Measurements from ENCODE around the gene ZBTB20. TPM values are rescaled to one million over a fixed set of nuclear protein-coding genes. Genes with fewer than 3 reads are reported as not detected.
A peak's percentile ranks its signal among the peaks of the same experiment; 100 is the strongest.

Gene ZBTB20
- total RNA-seq, 5 donors from 2014 or later (not counting 1 experiment from before 2014, with no cell fraction given): 43.1 to 80.7 (median 48.4) TPM

DNA sequence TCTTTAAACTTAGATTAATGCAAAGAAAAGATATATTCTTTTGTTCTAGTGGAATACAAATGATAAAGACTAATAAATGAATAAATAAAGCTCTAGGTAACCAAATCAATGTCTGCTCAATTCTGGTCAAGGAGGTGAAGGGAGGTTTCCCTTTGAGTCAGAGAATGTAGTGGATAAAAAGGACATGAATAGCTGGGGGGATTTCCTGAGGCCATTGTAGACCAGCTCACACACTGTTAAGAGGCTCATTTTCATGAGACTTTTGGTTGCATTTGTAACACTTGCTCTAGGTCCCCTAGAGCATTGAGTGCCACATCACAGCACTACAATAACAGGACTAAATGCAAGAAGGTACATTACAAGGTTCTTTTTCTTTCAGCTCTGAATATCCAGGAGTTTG, 682.5 kb downstream of the ZBTB20 start:
- ChIA-PET CTCF (interaction anchor here in 1 of 2 donors (0.9 kb wide), 1 partner anchor 28 kb away, joined by 3 read pairs; no protein-coding TSS in a partner anchor), POLR2A (interaction anchor here in 1 of 2 donors (0.6 kb wide), 1 partner anchor 27 kb away, joined by 3 read pairs; no protein-coding TSS in a partner anchor)

DNA sequence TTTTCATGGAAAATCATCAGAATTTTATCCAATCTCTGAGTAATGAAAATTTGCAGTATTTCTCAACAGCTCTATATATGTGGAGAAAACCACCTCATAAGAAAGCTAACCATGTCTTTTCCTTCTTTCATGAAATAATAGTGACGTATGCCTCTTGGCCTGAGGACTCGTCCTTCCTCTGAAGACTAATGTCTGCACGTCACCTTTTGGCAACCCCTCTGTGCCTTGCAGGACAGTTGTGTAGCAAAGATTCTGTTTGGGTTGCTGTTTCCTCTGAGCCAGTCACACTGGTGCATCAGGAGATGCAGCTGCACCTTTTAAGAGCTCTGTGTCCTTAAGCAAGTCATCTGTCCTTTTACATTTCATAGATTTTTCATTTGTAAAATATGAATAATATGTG, 684.3 kb downstream of the ZBTB20 start:
- Histone ChIP-seq H3K9me3 (no peaks in the 10 kb centered on the region), H3K4me3 (ENCODE audit: control insufficient read depth in 1 of 2, extremely low read depth in 1 of 2, low read length in 1 of 2) (no peak overlapping the region), H3K27ac (ENCODE audit: low read length) (no peak overlapping the region), H3K4me1 (ENCODE audit: control insufficient read depth in 1 of 2, extremely low read depth in 1 of 2, insufficient read depth in 2 of 2, low read length in 2 of 2) (no peaks in the 10 kb centered on the region), H3K36me3 (ENCODE audit: control insufficient read depth in 2 of 2, extremely low read depth in 1 of 2, insufficient read depth in 1 of 2, low read length in 1 of 2) (no peaks in the 10 kb centered on the region), H3K27me3 (replicated peaks in 1 of 2; ENCODE audit: control insufficient read depth in 2 of 2, extremely low read depth in 1 of 2, insufficient read depth in 2 of 2, low read length in 1 of 2) (no peaks in the 10 kb centered on the region)
- CTCF ChIA-PET: interaction anchor here in 1 of 2 donors (0.7 kb wide), 2 partner anchors 10 to 45 kb away, joined by 4 read pairs; no protein-coding TSS in a partner anchor
- 96% methylated on average over 3 of the region's 3 CpGs for WGBS (ENCODE audit: insufficient coverage)
- Mint-ChIP-seq H3K27me3 (no peaks in the 10 kb centered on the region), H3K27ac (no peak overlapping the region), H3K4me1 (peaks cover 3 to 21% (median 10%) of the 10 kb centered on the region in 3 donors), H3K36me3 (peaks cover 3% of the 10 kb centered on the region), H3K9me3 (no peaks in the 10 kb centered on the region), H3K4me3 (no peak overlapping the region)
- POLR2A ChIA-PET: no interaction called here
- no peak for ATAC-seq (replicated peaks in 1 of 4)
- no peak for DNase-seq

More for the DNA sequence above, 682.5 kb downstream of the ZBTB20 start:
- Mint-ChIP-seq H3K4me1 (peaks cover 0 to 17% (median under 1%) of the 10 kb centered on the region in 3 donors), H3K36me3 (peaks cover 3% of the 10 kb centered on the region), H3K27ac (no peak overlapping the region), H3K9me3 (no peaks in the 10 kb centered on the region), H3K4me3 (no peak overlapping the region), H3K27me3 (no peaks in the 10 kb centered on the region)
- ATAC-seq (replicated peaks in 1 of 4): no peak
- Histone ChIP-seq H3K27ac (ENCODE audit: low read length) (no peak overlapping the region), H3K4me3 (ENCODE audit: control insufficient read depth in 1 of 2, extremely low read depth in 1 of 2, low read length in 1 of 2) (no peak overlapping the region), H3K4me1 (ENCODE audit: control insufficient read depth in 1 of 2, extremely low read depth in 1 of 2, insufficient read depth in 2 of 2, low read length in 2 of 2) (no peaks in the 10 kb centered on the region), H3K9me3 (no peaks in the 10 kb centered on the region), H3K27me3 (replicated peaks in 1 of 2; ENCODE audit: control insufficient read depth in 2 of 2, extremely low read depth in 1 of 2, insufficient read depth in 2 of 2, low read length in 1 of 2) (no peaks in the 10 kb centered on the region), H3K36me3 (ENCODE audit: control insufficient read depth in 2 of 2, extremely low read depth in 1 of 2, insufficient read depth in 1 of 2, low read length in 1 of 2) (no peaks in the 10 kb centered on the region)
- no peak for DNase-seq

- H3K9me3 Mint-ChIP-seq: no peaks in the 10 kb centered on the region
- Histone ChIP-seq H3K9me3 (no peaks in the 10 kb centered on the region), H3K4me1 (ENCODE audit: control insufficient read depth in 1 of 2, extremely low read depth in 1 of 2, insufficient read depth in 2 of 2, low read length in 2 of 2) (no peaks in the 10 kb centered on the region), H3K4me3 (ENCODE audit: control insufficient read depth in 1 of 2, extremely low read depth in 1 of 2, low read length in 1 of 2) (no peak overlapping the region), H3K36me3 (ENCODE audit: control insufficient read depth in 2 of 2, extremely low read depth in 1 of 2, insufficient read depth in 1 of 2, low read length in 1 of 2) (no peaks in the 10 kb centered on the region), H3K27ac (ENCODE audit: low read length) (no peak overlapping the region), H3K27me3 (replicated peaks in 1 of 2; ENCODE audit: control insufficient read depth in 2 of 2, extremely low read depth in 1 of 2, insufficient read depth in 2 of 2, low read length in 1 of 2) (no peaks in the 10 kb centered on the region)
- DNase-seq (no peak), ATAC-seq (replicated peaks in 1 of 4) (no peak)
- H3K4me1 Mint-ChIP-seq: peaks cover 4 to 17% (median 13%) of the 10 kb centered on the region in 3 donors
- POLR2A ChIA-PET: interaction anchor here in 1 of 2 donors (0.6 kb wide), 1 partner anchor 883 kb away, joined by 3 read pairs; no protein-coding TSS in a partner anchor
- WGBS (ENCODE audit: insufficient coverage): no CpG with 5 or more reads among the region's 1 CpG
- H3K36me3 Mint-ChIP-seq: no peaks in the 10 kb centered on the region
- no peak overlapping the region for H3K4me3 Mint-ChIP-seq
- H3K27ac Mint-ChIP-seq: no peak overlapping the region
- CTCF ChIA-PET: no interaction called here
- H3K27me3 Mint-ChIP-seq: no peaks in the 10 kb centered on the region
Measured at GRCh38 chr3:114460459-114460858, 686.6 kb downstream of the ZBTB20 start.

DNA sequence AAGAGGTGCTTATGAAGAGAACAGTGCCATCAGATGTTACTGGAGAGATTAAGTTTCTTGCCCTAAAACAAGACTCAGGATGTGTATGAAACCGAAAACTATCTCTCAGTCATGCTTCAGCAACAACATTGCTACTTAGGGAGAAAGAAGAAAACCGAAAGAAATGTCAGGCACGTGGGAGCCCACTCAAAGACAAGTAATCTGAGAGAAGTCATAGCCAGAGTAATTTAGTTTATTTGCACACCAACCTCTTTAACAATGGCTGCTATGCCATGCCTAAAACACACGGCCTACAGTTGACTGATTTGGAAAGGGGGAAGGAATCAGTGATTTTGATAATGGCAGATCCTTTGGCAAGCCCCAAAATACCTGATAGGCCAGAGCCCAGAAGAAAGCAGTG, 690.3 kb downstream of the ZBTB20 start:
- Mint-ChIP-seq H3K27ac (no peak overlapping the region), H3K4me1 (peaks cover 11 to 19% (median 17%) of the 10 kb centered on the region in 3 donors), H3K36me3 (no peaks in the 10 kb centered on the region), H3K27me3 (no peaks in the 10 kb centered on the region), H3K4me3 (no peak overlapping the region), H3K9me3 (no peaks in the 10 kb centered on the region)
- no peak overlapping the region for H3K4me3 ChIP-seq (ENCODE audit: control insufficient read depth in 1 of 2, extremely low read depth in 1 of 2, low read length in 1 of 2)
- no peaks in the 10 kb centered on the region for H3K36me3 ChIP-seq (ENCODE audit: control insufficient read depth in 2 of 2, extremely low read depth in 1 of 2, insufficient read depth in 1 of 2, low read length in 1 of 2)
- no peak for DNase-seq
- peaks cover 0 to 13% of the 10 kb centered on the region in 2 experiments for H3K4me1 ChIP-seq (ENCODE audit: control insufficient read depth in 1 of 2, extremely low read depth in 1 of 2, insufficient read depth in 2 of 2, low read length in 2 of 2)
- H3K9me3 ChIP-seq: no peaks in the 10 kb centered on the region
- no CpG with 5 or more reads among the region's 4 CpGs for WGBS (ENCODE audit: insufficient coverage)
- no peaks in the 10 kb centered on the region for H3K27me3 ChIP-seq (replicated peaks in 1 of 2; ENCODE audit: control insufficient read depth in 2 of 2, extremely low read depth in 1 of 2, insufficient read depth in 2 of 2, low read length in 1 of 2)
- CTCF ChIA-PET: interaction anchor here in 1 of 2 donors (0.7 kb wide), 1 partner anchor 25 kb away, joined by 3 read pairs; no protein-coding TSS in a partner anchor
- H3K27ac ChIP-seq (ENCODE audit: low read length): no peak overlapping the region
- no peak for ATAC-seq (replicated peaks in 1 of 4)
- POLR2A ChIA-PET: no interaction called here

DNA sequence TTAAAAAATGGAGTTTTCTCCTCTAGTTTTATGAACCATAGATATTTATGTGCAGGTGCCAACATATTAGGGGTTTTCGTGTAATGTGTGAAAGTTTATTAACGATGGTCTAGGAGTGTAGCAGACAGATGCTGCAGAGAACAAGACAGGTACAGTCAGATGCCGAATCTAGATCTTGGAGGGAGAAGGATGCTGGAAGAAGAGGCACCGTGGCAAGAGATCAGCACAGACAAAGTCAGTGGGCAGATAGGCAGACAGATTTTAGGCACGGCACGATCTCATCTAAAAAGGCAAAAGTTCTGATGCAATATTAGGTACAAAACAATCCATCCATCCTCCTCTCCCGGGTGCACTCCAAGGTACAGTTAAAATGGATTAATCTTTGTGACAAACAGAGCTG, 691.7 kb downstream of the ZBTB20 start:
- POLR2A ChIA-PET: no interaction called here

GRCh38 chr3:114454551-114455251, 692.4 kb downstream of the ZBTB20 start:
- H3K27me3 Mint-ChIP-seq: no peaks in the 10 kb centered on the region
- peaks cover 0 to 13% of the 10 kb centered on the region in 2 experiments for H3K4me1 ChIP-seq (ENCODE audit: control insufficient read depth in 1 of 2, extremely low read depth in 1 of 2, insufficient read depth in 2 of 2, low read length in 2 of 2)
- H3K4me1 Mint-ChIP-seq: peaks cover 6 to 24% (median 13%) of the 10 kb centered on the region in 3 donors
- H3K36me3 ChIP-seq (ENCODE audit: control insufficient read depth in 2 of 2, extremely low read depth in 1 of 2, insufficient read depth in 1 of 2, low read length in 1 of 2): no peaks in the 10 kb centered on the region
- POLR2A ChIA-PET: interaction anchor here in 1 of 2 donors (0.6 kb wide), 1 partner anchor 15 kb away, joined by 3 read pairs; no protein-coding TSS in a partner anchor
- H3K36me3 Mint-ChIP-seq: no peaks in the 10 kb centered on the region
- WGBS (ENCODE audit: insufficient coverage): 0% methylated on average over 2 of the region's 12 CpGs
- peak in 1 of 35 experiments; percentile 2 for DNase-seq
- no peak overlapping the region for H3K27ac ChIP-seq (ENCODE audit: low read length)
- no peaks in the 10 kb centered on the region for H3K27me3 ChIP-seq (replicated peaks in 1 of 2; ENCODE audit: control insufficient read depth in 2 of 2, extremely low read depth in 1 of 2, insufficient read depth in 2 of 2, low read length in 1 of 2)
- no peak overlapping the region for H3K4me3 Mint-ChIP-seq
- no peaks in the 10 kb centered on the region for H3K9me3 Mint-ChIP-seq
- CTCF ChIA-PET: interaction anchor here (0.6 to 0.7 kb wide), 3 partner anchors 22 to 312 kb away, joined by 3 to 4 read pairs (median 4); no protein-coding TSS in a partner anchor
- no peaks in the 10 kb centered on the region for H3K9me3 ChIP-seq
- no peak overlapping the region for H3K4me3 ChIP-seq (ENCODE audit: control insufficient read depth in 1 of 2, extremely low read depth in 1 of 2, low read length in 1 of 2)
- peak in 1 of 4 experiments; percentile 17 for ATAC-seq (replicated peaks in 1 of 4)
- no peak overlapping the region for H3K27ac Mint-ChIP-seq

More for the DNA sequence above, 691.7 kb downstream of the ZBTB20 start:
- Histone ChIP-seq H3K27me3 (replicated peaks in 1 of 2; ENCODE audit: control insufficient read depth in 2 of 2, extremely low read depth in 1 of 2, insufficient read depth in 2 of 2, low read length in 1 of 2) (no peaks in the 10 kb centered on the region), H3K36me3 (ENCODE audit: control insufficient read depth in 2 of 2, extremely low read depth in 1 of 2, insufficient read depth in 1 of 2, low read length in 1 of 2) (no peaks in the 10 kb centered on the region), H3K4me3 (ENCODE audit: control insufficient read depth in 1 of 2, extremely low read depth in 1 of 2, low read length in 1 of 2) (no peak overlapping the region), H3K9me3 (no peaks in the 10 kb centered on the region), H3K27ac (ENCODE audit: low read length) (no peak overlapping the region), H3K4me1 (ENCODE audit: control insufficient read depth in 1 of 2, extremely low read depth in 1 of 2, insufficient read depth in 2 of 2, low read length in 2 of 2) (peaks cover 0 to 13% of the 10 kb centered on the region in 2 experiments)
- no peak overlapping the region for H3K27ac Mint-ChIP-seq
- CTCF ChIA-PET: no interaction called here
- DNase-seq (no peak), ATAC-seq (replicated peaks in 1 of 4) (no peak)
- peaks cover 11 to 24% (median 13%) of the 10 kb centered on the region in 3 donors for H3K4me1 Mint-ChIP-seq
- 69% methylated on average over 5 of the region's 7 CpGs for whole genome bisulfite sequencing (ENCODE audit: insufficient coverage)
- no peaks in the 10 kb centered on the region for H3K27me3 Mint-ChIP-seq
- no peaks in the 10 kb centered on the region for H3K9me3 Mint-ChIP-seq
- no peaks in the 10 kb centered on the region for H3K36me3 Mint-ChIP-seq
- H3K4me3 Mint-ChIP-seq: no peak overlapping the region

All from T-cell (primary cell).